Ovary (tissue), 3 donors: ENCODE measurements around the gene SETD2.

Experiments used
- CTCF ChIP-seq, 3 donors: fragments of 450-650 bp in 2 of 3; fragments of 200-600 bp in 1 of 3; IDR thresholded peaks; one replicate each; pipeline versions ENCODE4 v1.5.1 to v1.8.0; 2016 to 2022; ENCODE audit warnings: antibody characterized with exemption in 3 of 3, mild to moderate bottlenecking in 1 of 3
- EP300 ChIP-seq: sonication (generic); formaldehyde crosslinking; IDR thresholded peaks from one replicate; pipeline ENCODE4 v1.6.1; 2017; ENCODE audit warnings: antibody characterized with exemption
- POLR2A ChIP-seq: fragments of 450-650 bp; IDR thresholded peaks from one replicate; pipeline ENCODE4 v1.6.1; 2017; ENCODE audit warnings: antibody characterized with exemption, mild to moderate bottlenecking, moderate library complexity
- donor health status: DM: no; HTN: no; CAD: no.

- TF ChIP-seq CTCF (IDR thresholded peaks at IDR 0.05): no peak
- no peak for TF ChIP-seq EP300
- TF ChIP-seq POLR2A: no peak
Measured at GRCh38 chr3:47041114-47041513, 122.8 kb downstream of the SETD2 start.
